OCI-LY3 (cell line): Measurements from ENCODE around the gene TMEM184B.
A peak's percentile ranks its signal among the peaks of the same experiment; 100 is the strongest.

Experiments used
- H2AFZ ChIP-seq: fragments of 200-600, 300-600 bp; shearing (Covaris generic); 2 replicates; pipeline ENCODE4 v1.6.0; 2014; ENCODE audit warnings: antibody characterized with exemption, low read depth, low read length
- H3K27ac ChIP-seq: fragments of 200-600, 300-600 bp; sonication (generic); 2 replicates; pipeline ENCODE4 v1.5.1; 2014; ENCODE audit warnings: mild to moderate bottlenecking, low read length, moderate library complexity, mixed read lengths
- H3K27me3 ChIP-seq: fragments of 200-600, 300-600 bp; sonication (generic); 2 replicates; pipeline ENCODE4 v1.6.1; 2014; ENCODE audit warnings: low read depth, low read length, mixed read lengths
- H3K36me3 ChIP-seq: fragments of 200-600, 300-600 bp; sonication (generic); replicated peaks from 2 replicates; pipeline ENCODE3; 2014; ENCODE audit warnings: low read depth, low read length, mixed read lengths
- H3K4me1 ChIP-seq: fragments of 300-600, 200-600 bp; sonication (generic); 2 replicates; pipeline ENCODE4 v1.6.1; 2014; ENCODE audit warnings: low read length, mixed read lengths
- H3K4me2 ChIP-seq: fragments of 200-600, 300-600 bp; sonication (generic); 2 replicates; pipeline ENCODE4 v1.6.1; 2014; ENCODE audit warnings: low read length, mixed read lengths
- H3K4me3 ChIP-seq: fragments of 300-600, 200-600 bp; sonication (generic); 2 replicates; pipeline ENCODE4 v1.5.1; 2014; ENCODE audit warnings: antibody characterized with exemption, mild to moderate bottlenecking, low read length, moderate library complexity
- H3K79me2 ChIP-seq: fragments of 300-600, 200-600 bp; shearing (Covaris generic); 2 replicates; pipeline ENCODE4 v1.6.1; 2014; ENCODE audit warnings: mild to moderate bottlenecking, low read length, mixed read lengths
- H3K9ac ChIP-seq: fragments of 300-600, 200-600 bp; shearing (Covaris generic); 2 replicates; pipeline ENCODE4 v1.6.0; 2014; ENCODE audit warnings: mild to moderate bottlenecking, low read length, moderate library complexity
- H3K9me3 ChIP-seq: fragments of 200-600, 300-600 bp; shearing (Covaris generic); 2 replicates; pipeline ENCODE4 v1.6.1; 2014; ENCODE audit warnings: low read length, mixed read lengths; ENCODE audit not compliant: insufficient read depth
- H4K20me1 ChIP-seq: fragments of 200-600, 300-600 bp; sonication (generic); 2 replicates; pipeline ENCODE4 v1.6.1; 2016; ENCODE audit warnings: low read length, mixed read lengths; ENCODE audit not compliant: insufficient read depth
- CTCF ChIP-seq: fragments of 200-600, 300-600 bp; sonication (generic); IDR thresholded peaks from 2 replicates; pipeline ENCODE4 v1.5.1; 2014; ENCODE audit warnings: antibody characterized with exemption, low read length, low read depth
- EZH2phosphoT487 ChIP-seq: fragments of 200-600 bp; shearing (Covaris generic); IDR thresholded peaks from 2 replicates; pipeline ENCODE4 v1.6.1; 2018; ENCODE audit warnings: antibody characterized with exemption, mixed run types, low read depth

TMEM184B gene

GRCh38 chr22:38226853-38227649, 45.8 kb downstream of the TMEM184B start:
- no peak for TF ChIP-seq CTCF
- no peak for TF ChIP-seq EZH2phosphoT487
- Histone ChIP-seq H3K4me3 (no peak overlapping the region), H2AFZ (no peak overlapping the region), H3K79me2 (no peaks in the 10 kb centered on the region), H3K36me3 (peaks cover 69% of the 10 kb centered on the region), H3K27ac (no peak overlapping the region), H3K4me2 (no peak overlapping the region), H4K20me1 (peaks cover 13% of the 10 kb centered on the region), H3K9me3 (no peaks in the 10 kb centered on the region), H3K27me3 (no peaks in the 10 kb centered on the region), H3K9ac (no peak overlapping the region), H3K4me1 (no peaks in the 10 kb centered on the region)

GRCh38 chr22:38223289-38223960, 49.4 kb downstream of the TMEM184B start:
- H3K27me3 ChIP-seq = no peaks in the 10 kb centered on the region
- H3K79me2 ChIP-seq = no peaks in the 10 kb centered on the region
- TF ChIP-seq EZH2phosphoT487 (no peak), CTCF (peak; percentile 24; the same call in 1 of the 2 replicates)
- H4K20me1 ChIP-seq = peaks cover 8% of the 10 kb centered on the region; the same call in 1 of the 2 replicates
- no peak overlapping the region for H3K4me3 ChIP-seq
- H3K27ac ChIP-seq = no peak overlapping the region
- H2AFZ ChIP-seq = no peak overlapping the region
- peaks cover 9% of the 10 kb centered on the region for H3K4me1 ChIP-seq
- H3K4me2 ChIP-seq = no peak overlapping the region
- no peaks in the 10 kb centered on the region for H3K9me3 ChIP-seq
- peaks cover 58% of the 10 kb centered on the region for H3K36me3 ChIP-seq
- no peak overlapping the region for H3K9ac ChIP-seq

- Histone ChIP-seq H3K4me1 (peaks cover 16% of the 10 kb centered on the region), H2AFZ (no peak overlapping the region), H3K27ac (no peak overlapping the region), H3K36me3 (peaks cover 51% of the 10 kb centered on the region), H3K4me3 (no peak overlapping the region), H3K27me3 (no peaks in the 10 kb centered on the region), H4K20me1 (peaks cover 8% of the 10 kb centered on the region; the same call in 1 of the 2 replicates), H3K4me2 (no peak overlapping the region), H3K9ac (no peak overlapping the region), H3K79me2 (no peaks in the 10 kb centered on the region), H3K9me3 (no peaks in the 10 kb centered on the region)
- TF ChIP-seq EZH2phosphoT487 (no peak), CTCF (no peak)
These were observed 50.1 kb downstream of the TMEM184B start for GRCh38 chr22:38222797-38223119.

- Histone ChIP-seq H3K27ac (no peak overlapping the region), H3K9ac (no peak overlapping the region), H2AFZ (no peak overlapping the region), H3K4me3 (no peak overlapping the region), H3K4me1 (peaks cover 17% of the 10 kb centered on the region), H3K27me3 (no peaks in the 10 kb centered on the region), H3K4me2 (no peak overlapping the region), H4K20me1 (peaks cover 8% of the 10 kb centered on the region; the same call in 1 of the 2 replicates), H3K9me3 (no peaks in the 10 kb centered on the region), H3K79me2 (no peaks in the 10 kb centered on the region), H3K36me3 (peaks cover 45% of the 10 kb centered on the region)
- TF ChIP-seq CTCF (no peak), EZH2phosphoT487 (no peak)
These were observed 50.7 kb downstream of the TMEM184B start for GRCh38 chr22:38221908-38222796.
